Measurements from ENCODE around the gene MAP6.

Gene MAP6

DNA sequence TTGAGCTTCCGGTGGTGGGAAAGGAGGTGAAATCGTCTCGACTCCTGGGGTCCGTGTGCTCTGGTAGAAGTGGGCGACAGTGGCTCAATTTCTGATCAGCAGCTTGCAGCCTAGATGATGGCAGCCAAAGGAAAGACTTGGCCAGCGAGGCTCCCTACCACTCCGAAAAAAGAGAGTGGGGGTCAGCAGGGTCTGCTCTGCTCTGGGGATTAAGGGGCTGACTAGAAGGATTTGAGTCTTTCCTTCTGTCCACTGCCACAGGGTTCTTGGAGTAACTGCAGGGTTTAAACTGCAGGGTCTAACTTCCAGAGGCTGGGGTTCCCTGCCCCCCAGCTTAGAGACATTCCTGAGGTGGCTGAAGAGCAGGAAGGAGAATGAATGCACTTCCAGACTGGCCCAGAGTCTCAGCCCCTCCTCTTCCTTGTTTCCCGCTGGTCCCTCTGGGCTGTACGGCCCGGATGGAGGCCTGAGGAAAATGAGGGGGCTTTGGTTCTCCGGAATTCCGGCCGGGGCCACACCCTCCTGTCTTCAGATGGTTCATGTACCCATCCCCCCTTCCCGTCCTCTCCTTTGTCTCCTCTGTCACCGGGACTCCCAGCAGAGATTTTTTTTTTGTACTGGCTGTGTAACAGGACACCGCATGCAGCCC lies 105.9 kb downstream of the MAP6 start:
- TF ChIP-seq, protein P1, sequence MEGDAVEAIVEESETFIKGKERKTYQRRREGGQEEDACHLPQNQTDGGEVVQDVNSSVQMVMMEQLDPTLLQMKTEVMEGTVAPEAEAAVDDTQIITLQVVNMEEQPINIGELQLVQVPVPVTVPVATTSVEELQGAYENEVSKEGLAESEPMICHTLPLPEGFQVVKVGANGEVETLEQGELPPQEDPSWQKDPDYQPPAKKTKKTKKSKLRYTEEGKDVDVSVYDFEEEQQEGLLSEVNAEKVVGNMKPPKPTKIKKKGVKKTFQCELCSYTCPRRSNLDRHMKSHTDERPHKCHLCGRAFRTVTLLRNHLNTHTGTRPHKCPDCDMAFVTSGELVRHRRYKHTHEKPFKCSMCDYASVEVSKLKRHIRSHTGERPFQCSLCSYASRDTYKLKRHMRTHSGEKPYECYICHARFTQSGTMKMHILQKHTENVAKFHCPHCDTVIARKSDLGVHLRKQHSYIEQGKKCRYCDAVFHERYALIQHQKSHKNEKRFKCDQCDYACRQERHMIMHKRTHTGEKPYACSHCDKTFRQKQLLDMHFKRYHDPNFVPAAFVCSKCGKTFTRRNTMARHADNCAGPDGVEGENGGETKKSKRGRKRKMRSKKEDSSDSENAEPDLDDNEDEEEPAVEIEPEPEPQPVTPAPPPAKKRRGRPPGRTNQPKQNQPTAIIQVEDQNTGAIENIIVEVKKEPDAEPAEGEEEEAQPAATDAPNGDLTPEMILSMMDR (IDR thresholded peaks at IDR 0.05; ENCODE audit: unreplicated experiment in 3 of 3): no peak
- H3K9me3 Mint-ChIP-seq: no peaks in the 10 kb centered on the region
- H3K4me1 Mint-ChIP-seq: peaks cover 52% of the 10 kb centered on the region
- H3K27me3 Mint-ChIP-seq (ENCODE audit: low read depth): peaks cover 4% of the 10 kb centered on the region
- H3K36me3 Mint-ChIP-seq (ENCODE audit: low read depth): peaks cover 16% of the 10 kb centered on the region
- peak overlapping the region; percentile 99 for H3K4me3 Mint-ChIP-seq
- H3K27ac Mint-ChIP-seq: peak overlapping the region; percentile 100

DNA sequence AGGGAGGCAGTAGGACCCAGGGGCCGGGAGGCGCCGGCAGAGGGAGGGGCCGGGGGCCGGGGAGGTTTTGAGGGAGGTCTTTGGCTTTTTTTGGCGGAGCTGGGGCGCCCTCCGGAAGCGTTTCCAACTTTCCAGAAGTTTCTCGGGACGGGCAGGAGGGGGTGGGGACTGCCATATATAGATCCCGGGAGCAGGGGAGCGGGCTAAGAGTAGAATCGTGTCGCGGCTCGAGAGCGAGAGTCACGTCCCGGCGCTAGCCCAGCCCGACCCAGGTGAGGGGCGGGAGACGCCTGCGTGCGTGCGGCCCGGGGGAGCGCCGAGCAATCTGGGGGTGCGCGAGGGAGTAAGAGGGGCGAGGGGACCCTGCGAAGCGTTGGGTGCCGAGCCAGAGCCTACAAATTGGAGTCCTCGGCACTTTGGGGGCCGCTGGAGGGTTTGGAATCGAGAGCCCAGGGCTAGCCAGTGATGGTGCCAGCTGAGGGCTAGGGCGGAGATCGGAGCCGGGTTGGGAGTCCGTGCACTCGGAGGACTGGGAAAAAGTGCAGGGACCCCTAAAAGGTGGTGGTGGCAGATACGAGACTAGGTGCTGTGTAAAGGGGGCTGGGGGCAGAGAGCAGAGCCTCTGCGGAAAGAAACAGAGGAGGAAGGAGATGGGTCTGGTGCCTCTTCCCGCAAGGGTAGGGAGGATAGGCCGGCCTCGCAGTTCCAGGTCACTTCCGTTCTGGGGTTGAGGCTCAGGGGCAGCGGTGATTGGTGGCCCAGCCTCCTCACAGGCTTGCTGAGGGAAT lies 106.6 kb downstream of the MAP6 start, which contains the start of gene SERPINH1:
Gene SERPINH1 (plus strand): TSS at position 206 of the 788 bp plus-strand sequence. CDS start 4,097 bp downstream, outside the sequence.
- TF ChIP-seq, protein P1 (IDR thresholded peaks at IDR 0.05; ENCODE audit: unreplicated experiment in 3 of 3): no peak
- peaks cover 10% of the 10 kb centered on the region for H3K36me3 Mint-ChIP-seq (ENCODE audit: low read depth)
- H3K27me3 Mint-ChIP-seq (ENCODE audit: low read depth): peaks cover 4% of the 10 kb centered on the region
- H3K4me3 Mint-ChIP-seq: peak within 1 kb of the TSS; percentile 99
- H3K27ac Mint-ChIP-seq: peak within 1 kb of the TSS; percentile 100
- H3K9me3 Mint-ChIP-seq: no peaks in the 10 kb centered on the region
- peaks cover 59% of the 10 kb centered on the region for H3K4me1 Mint-ChIP-seq

DNA sequence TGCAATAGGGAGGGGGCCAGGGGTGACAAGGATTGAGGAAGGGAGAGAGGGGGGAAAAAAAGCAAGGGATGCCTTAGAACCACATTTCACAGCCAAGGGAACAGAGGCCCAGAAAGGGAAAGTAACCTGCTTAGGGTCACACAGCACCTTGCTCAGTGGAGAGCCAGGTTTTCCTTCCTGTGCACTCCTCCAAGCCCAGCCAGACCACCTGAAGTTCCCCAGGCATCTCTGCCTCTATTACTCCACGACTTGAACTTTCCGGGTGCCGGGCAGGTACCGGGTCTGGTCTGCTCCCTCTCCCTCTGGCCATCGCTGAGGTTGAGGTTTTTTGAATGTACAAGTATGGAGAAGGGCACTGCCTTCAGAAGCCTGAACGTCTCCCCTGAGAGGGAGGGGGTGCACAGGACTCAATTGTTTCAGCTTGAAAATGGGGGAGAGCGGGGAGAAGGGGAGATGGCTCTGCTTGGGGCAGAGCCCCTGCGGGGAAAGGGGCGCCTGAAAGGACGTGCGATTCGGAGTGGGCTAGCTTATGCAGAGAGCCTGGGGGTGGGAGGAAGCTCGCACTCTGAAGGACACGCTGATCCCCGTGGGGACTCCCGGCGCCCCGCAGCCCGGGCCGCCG lies 107.3 kb downstream of the MAP6 start:
- TF ChIP-seq, protein P1 (IDR thresholded peaks at IDR 0.05; ENCODE audit: unreplicated experiment in 3 of 3): no peak
- Mint-ChIP-seq H3K27ac (peak overlapping the region; percentile 100), H3K36me3 (ENCODE audit: low read depth) (peaks cover 6% of the 10 kb centered on the region), H3K9me3 (no peaks in the 10 kb centered on the region), H3K27me3 (ENCODE audit: low read depth) (peaks cover 4% of the 10 kb centered on the region), H3K4me3 (peak overlapping the region; percentile 99), H3K4me1 (peaks cover 66% of the 10 kb centered on the region)

DNA sequence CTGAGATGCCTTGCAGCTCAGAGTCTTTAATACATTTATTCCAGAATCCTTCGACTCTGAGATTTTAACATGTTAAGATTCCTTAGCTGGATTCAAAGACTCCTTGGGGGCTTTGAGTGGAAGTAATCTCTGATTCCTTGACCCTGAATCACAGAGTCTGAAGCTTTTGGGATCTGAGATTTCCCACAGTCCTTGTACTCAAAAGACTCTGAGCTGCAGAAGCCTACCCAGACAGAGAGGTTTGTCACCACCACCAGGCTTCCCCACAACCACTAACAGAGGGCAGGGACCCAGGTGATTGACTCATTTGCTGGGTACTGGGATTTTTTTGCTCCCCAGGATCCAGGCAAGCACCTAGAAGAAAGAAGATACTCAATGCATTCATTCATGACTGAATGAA lies 108.2 kb downstream of the MAP6 start:
- Mint-ChIP-seq H3K27ac (peak overlapping the region; percentile 100), H3K36me3 (ENCODE audit: low read depth) (peaks cover 2% of the 10 kb centered on the region), H3K9me3 (no peaks in the 10 kb centered on the region), H3K4me1 (peaks cover 65% of the 10 kb centered on the region), H3K4me3 (peak overlapping the region; percentile 99), H3K27me3 (ENCODE audit: low read depth) (peaks cover 4% of the 10 kb centered on the region)
- TF ChIP-seq, protein P1 (IDR thresholded peaks at IDR 0.05; ENCODE audit: unreplicated experiment in 3 of 3): no peak

DNA sequence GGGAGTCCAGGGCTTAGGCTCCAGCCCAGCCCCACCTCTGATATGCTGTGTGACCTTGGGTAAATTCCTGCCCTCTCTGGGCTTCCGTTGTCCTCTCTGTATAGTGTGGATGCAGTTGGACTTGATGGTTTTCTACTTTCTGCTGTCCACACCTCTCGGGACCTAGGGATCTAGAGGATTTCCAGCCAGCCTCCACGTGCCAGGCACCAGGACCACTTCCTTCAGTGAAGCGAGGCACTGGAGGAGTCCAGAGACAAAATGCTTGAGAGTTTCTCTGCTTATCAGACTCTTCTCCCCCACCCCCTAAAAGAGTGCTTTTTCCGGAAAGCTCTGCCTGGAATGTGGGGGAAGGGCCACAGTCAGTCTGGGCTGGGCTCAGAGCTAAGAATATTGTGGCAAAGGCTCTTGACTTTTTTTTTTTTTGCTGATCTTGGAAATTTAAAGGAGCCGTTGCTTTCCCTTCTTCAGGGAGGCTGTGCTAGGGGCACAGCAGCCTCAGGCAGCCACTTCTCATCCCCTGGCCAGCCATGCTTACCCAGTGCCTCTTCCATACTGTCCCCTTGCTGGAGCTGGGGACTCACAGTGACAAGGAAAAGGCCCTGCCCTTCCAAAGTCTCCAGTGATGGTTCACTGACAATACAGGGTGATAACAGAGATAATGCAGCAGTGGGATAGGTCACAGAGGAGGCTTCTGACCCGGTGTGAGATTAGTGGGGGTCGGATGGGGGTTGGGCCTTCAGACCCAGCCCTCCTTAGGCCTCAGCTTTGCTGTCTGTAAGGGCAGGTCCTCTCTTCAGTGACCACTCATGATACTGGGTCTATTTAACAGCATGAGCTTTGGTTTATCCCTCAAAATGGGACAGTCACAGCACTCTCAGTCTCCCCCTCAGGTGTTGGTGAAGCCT lies 109.6 kb downstream of the MAP6 start:
- H3K4me1 Mint-ChIP-seq: peaks cover 66% of the 10 kb centered on the region
- no peaks in the 10 kb centered on the region for H3K36me3 Mint-ChIP-seq (ENCODE audit: low read depth)
- H3K27ac Mint-ChIP-seq: peak overlapping the region; percentile 99 to 100 (median 100)
- peak overlapping the region; percentile 64 to 99 (median 66) for H3K4me3 Mint-ChIP-seq
- H3K27me3 Mint-ChIP-seq (ENCODE audit: low read depth): peaks cover 4% of the 10 kb centered on the region
- TF ChIP-seq, protein P1 (IDR thresholded peaks at IDR 0.05; ENCODE audit: unreplicated experiment in 3 of 3): no peak
- H3K9me3 Mint-ChIP-seq: no peaks in the 10 kb centered on the region
